ENCODE measurements around the gene CCNL1. TPM values are rescaled to one million over a fixed set of nuclear protein-coding genes. Genes with fewer than 3 reads are reported as not detected.
A peak's percentile ranks its signal among the peaks of the same experiment; 100 is the strongest.
"Not testable (repeated sequence)": the region's sequence is repeated elsewhere in the genome, so short reads cannot be mapped to it uniquely, and the experiment has no call there.

CCNL1 gene
- total RNA-seq, 1 donor: 138 TPM

- no peak for DNase-seq (ENCODE audit: low read depth)
- TF ChIP-seq CTCF (IDR thresholded peaks at IDR 0.05; ENCODE audit: insufficient read depth, low read length): no peak
- no peak overlapping the region for H3K4me3 ChIP-seq (ENCODE audit: low read depth, low read length)
Measured at GRCh38 chr3:157176934-157177333, 17.0 kb upstream of the CCNL1 start.

DNA sequence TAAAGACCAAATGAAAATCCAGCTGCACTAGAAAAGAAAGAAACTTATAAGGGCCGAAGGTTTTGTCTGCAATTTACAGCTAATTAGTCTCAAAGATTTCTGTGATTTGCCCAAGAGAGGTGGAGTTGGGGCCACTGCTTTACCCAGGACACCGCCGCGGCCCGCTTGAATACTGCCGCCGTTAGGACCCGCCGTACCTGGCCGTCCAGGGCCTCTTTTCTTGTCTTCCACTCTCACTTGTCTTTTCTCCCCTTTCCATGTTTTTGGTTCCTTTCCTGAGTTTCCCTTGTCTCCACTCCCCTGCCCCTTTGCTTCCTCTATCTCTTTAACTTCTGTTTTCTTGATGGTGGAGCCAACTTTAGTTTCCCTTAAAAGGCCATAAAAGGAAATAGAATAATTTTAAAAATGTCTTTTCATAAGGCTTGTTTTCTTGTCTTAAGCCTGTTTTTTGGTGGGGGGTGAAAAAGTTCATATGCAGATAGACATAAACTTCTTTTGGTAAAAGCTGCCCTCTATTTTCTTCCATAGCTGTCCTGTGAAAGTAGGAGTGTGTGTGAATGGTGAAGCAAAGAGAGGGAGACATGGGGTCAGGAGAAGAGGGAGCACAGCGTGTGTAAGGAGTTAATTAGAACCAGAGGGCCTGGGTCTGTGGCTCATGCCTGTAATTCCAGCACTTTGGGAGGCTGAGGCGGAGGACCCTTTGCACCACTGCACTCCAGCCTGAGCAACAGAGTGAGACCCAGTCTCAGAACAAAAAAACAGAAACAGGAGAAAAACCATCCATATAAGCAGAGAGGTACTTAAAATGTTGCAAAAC lies 16.0 kb upstream of the CCNL1 start:
- no peak for TF ChIP-seq CTCF (IDR thresholded peaks at IDR 0.05; ENCODE audit: insufficient read depth, low read length)
- H3K4me3 ChIP-seq (ENCODE audit: low read depth, low read length): peak overlapping the region; percentile 76

DNA sequence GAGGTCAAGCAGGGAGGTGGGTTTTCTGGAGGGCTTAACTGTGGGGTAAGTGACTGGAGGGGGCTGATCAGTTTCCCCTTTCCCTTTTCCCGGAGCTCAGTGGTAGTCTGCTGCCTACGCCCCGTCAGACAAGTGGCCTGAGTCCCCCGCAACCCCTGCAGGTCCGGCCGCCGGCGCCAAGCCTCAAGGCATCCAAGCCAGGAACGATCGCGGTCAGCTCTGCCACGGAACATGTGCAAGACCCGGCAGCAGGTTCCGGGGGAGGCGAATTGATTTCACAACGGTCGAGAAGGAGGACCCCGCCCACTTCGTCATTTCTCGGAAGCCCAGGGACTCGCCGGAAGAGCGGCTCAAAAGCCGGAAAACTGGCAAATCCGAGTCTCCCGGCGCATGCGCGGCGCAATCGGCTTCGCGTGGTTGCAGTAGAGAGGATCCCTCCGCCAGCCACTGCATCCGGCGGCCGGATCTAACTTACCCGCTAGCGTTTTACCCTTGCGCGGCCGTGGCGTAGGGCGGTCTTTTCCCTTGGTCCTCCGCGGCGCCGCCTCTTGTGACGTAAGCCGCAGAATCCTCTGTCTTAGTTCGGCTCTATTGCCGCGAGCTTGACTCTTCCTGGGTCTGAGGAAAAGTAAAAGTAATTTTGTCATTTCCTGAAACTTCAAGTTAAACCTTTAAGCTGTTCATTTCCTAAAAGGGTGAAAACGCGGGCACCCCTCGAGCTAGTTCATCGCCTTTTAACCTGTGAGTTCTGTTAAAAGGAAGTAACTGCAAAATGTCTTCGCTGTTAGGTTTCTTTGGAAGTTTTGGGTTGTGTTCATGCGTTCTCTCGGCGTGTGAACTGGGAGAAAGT lies 14.9 kb upstream of the CCNL1 start:
- peak overlapping the region; percentile 76 for H3K4me3 ChIP-seq (ENCODE audit: low read depth, low read length)
- DNase-seq (ENCODE audit: low read depth): peak; percentile 100
- TF ChIP-seq CTCF (IDR thresholded peaks at IDR 0.05; ENCODE audit: insufficient read depth, low read length): no peak

More for the DNA sequence above, 16.0 kb upstream of the CCNL1 start:
- DNase-seq (ENCODE audit: low read depth): peak; percentile 50

GRCh38 chr3:157174290-157174648 lies 14.3 kb upstream of the CCNL1 start:
- no peak for TF ChIP-seq CTCF (IDR thresholded peaks at IDR 0.05; ENCODE audit: insufficient read depth, low read length)
- DNase-seq (ENCODE audit: low read depth): no peak

DNA sequence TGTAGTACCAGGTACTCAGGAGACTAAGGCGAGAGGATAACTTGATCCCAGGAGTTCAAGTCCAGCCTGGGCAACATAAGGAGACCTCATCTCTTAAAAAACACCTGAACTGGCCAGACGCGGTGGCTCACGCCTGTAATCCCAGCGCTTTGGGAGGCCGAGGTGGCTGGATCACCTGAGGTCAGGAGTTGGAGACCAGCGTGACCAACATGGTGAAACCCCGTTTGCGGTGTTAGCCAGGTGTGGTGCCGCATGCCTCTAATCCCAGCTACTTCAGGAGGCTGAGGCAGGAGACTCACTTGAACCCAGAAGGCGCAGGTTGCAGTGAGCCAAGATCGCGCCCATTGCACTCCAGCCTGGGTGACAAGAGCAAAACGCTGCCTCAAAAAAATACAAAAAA lies 13.4 kb upstream of the CCNL1 start:
- H3K4me3 ChIP-seq (ENCODE audit: low read depth, low read length); DNase-seq (ENCODE audit: low read depth): not testable (repeated sequence)

More at GRCh38 chr3:157174290-157174648, 14.3 kb upstream of the CCNL1 start:
- peak overlapping the region; percentile 70 for H3K4me3 ChIP-seq (ENCODE audit: low read depth, low read length)

- no peak overlapping the region for H3K4me3 ChIP-seq (ENCODE audit: low read depth, low read length)
- no peak for TF ChIP-seq CTCF (IDR thresholded peaks at IDR 0.05; ENCODE audit: insufficient read depth, low read length)
- DNase-seq (ENCODE audit: low read depth): no peak
Measured at GRCh38 chr3:157172746-157173145, 12.8 kb upstream of the CCNL1 start.

GRCh38 chr3:157170861-157171260 lies 10.9 kb upstream of the CCNL1 start:
- no peak for DNase-seq (ENCODE audit: low read depth)
- H3K4me3 ChIP-seq (ENCODE audit: low read depth, low read length): no peak overlapping the region
- TF ChIP-seq CTCF (IDR thresholded peaks at IDR 0.05; ENCODE audit: insufficient read depth, low read length): no peak
